ENCODE data around the gene GFM1.

GRCh38 chr3:158658889-158659288 lies 14.6 kb downstream of the GFM1 start:
- TF ChIP-seq, protein P1, sequence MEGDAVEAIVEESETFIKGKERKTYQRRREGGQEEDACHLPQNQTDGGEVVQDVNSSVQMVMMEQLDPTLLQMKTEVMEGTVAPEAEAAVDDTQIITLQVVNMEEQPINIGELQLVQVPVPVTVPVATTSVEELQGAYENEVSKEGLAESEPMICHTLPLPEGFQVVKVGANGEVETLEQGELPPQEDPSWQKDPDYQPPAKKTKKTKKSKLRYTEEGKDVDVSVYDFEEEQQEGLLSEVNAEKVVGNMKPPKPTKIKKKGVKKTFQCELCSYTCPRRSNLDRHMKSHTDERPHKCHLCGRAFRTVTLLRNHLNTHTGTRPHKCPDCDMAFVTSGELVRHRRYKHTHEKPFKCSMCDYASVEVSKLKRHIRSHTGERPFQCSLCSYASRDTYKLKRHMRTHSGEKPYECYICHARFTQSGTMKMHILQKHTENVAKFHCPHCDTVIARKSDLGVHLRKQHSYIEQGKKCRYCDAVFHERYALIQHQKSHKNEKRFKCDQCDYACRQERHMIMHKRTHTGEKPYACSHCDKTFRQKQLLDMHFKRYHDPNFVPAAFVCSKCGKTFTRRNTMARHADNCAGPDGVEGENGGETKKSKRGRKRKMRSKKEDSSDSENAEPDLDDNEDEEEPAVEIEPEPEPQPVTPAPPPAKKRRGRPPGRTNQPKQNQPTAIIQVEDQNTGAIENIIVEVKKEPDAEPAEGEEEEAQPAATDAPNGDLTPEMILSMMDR (conservative IDR thresholded peaks at IDR 0.05; ENCODE audit: low read length) = no peak
- no peak for TF ChIP-seq EZH2phosphoT487 (IDR thresholded peaks at IDR 0.05; ENCODE audit: borderline replicate concordance, low read depth, low read length)

Data from OCI-LY7 (cell line).